Effector memory CD8-positive, alpha-beta T cell (primary cell): ENCODE results near the gene TBC1D10A.
"Not testable (repeated sequence)": the region's sequence is repeated elsewhere in the genome, so short reads cannot be mapped to it uniquely, and the experiment has no call there.

Experiments used
- ATAC-seq: fragments of 150-1000 bp; cut with Tn5 transposase; replicated peaks from 2 replicates; pipeline ENCODE4 v1.10.0; 2021; ENCODE audit warnings: mild to moderate bottlenecking, moderate library complexity
- DNase-seq, 3 experiments: peaks; one replicate each; pipeline ENCODE4 v3.0.0; 2021
- H3K27ac Mint-ChIP-seq, 2 donors: one replicate each; pipeline ENCODE4 v1.8.0; 2022; ENCODE audit warnings: mild to moderate bottlenecking in 2 of 2, mixed read lengths in 2 of 2, moderate library complexity in 2 of 2
- H3K27me3 Mint-ChIP-seq, 2 donors: one replicate each; pipeline ENCODE4 v1.8.0; 2022; ENCODE audit warnings: mixed read lengths in 2 of 2
- H3K36me3 Mint-ChIP-seq: one replicate; pipeline ENCODE4 v1.8.0; 2022; ENCODE audit warnings: mild to moderate bottlenecking, moderate library complexity, mixed read lengths; ENCODE audit not compliant: insufficient read depth
- H3K4me1 Mint-ChIP-seq, 2 donors: one replicate each; pipeline ENCODE4 v1.8.0; 2022; ENCODE audit warnings: low read depth in 2 of 2, mixed read lengths in 2 of 2
- H3K4me3 Mint-ChIP-seq, 2 donors: one replicate each; pipeline ENCODE4 v1.8.0; 2022; ENCODE audit warnings: mild to moderate bottlenecking in 2 of 2, mixed read lengths in 2 of 2, moderate library complexity in 2 of 2
- H3K9me3 Mint-ChIP-seq, 2 donors: one replicate each; pipeline ENCODE4 v1.8.0; 2022; ENCODE audit warnings: mixed read lengths in 2 of 2

The TBC1D10A gene

DNA sequence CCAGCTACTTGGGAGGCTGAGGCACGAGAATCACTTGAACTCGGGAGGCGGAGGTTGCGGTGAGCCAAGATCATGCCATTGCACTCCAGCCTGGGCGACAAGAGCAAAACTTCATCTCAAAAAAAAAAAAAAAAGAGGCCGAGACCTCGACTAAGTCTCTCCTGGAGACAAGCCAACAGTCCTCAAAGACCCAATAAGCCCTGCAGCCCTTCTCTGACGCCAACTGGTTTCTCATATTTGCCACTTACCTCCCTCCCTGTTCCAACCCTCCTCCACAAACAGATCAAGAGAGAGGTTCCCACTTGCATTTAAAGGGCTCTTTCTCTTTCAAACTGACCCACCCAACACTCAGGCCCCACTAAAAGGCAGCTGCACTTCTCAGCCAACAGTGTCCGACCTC, 11.6 kb upstream of the TBC1D10A start:
- not testable (repeated sequence) for H3K4me3 Mint-ChIP-seq, ATAC-seq, H3K27me3 Mint-ChIP-seq, H3K9me3 Mint-ChIP-seq, H3K4me1 Mint-ChIP-seq, DNase-seq
- Mint-ChIP-seq H3K36me3 (peaks cover 95% of the 10 kb centered on the region), H3K27ac (peak overlapping the region in 1 of 2 donors; percentile 59)

DNA sequence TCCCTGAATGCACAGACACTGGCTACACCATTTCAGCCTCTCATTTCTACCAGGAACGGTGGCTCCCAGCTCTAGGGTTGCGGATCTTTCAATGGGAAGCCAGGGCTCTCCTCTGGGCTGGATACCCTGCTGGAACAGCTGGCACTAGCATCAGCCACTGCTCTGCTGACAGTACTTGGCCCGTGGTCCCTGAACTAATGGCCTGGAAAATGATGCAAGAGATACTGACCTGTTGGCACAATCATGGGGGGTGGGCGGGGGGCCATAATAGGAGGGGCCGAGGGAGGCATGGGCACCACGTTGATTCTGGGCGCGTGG, 10.7 kb upstream of the TBC1D10A start:
- Mint-ChIP-seq H3K4me3 (no peak overlapping the region), H3K4me1 (no peaks in the 10 kb centered on the region), H3K27ac (peak overlapping the region in 1 of 2 donors; percentile 29), H3K36me3 (peaks cover 97% of the 10 kb centered on the region), H3K27me3 (no peaks in the 10 kb centered on the region), H3K9me3 (no peaks in the 10 kb centered on the region)
- ATAC-seq (no peak), DNase-seq (no peak)

DNA sequence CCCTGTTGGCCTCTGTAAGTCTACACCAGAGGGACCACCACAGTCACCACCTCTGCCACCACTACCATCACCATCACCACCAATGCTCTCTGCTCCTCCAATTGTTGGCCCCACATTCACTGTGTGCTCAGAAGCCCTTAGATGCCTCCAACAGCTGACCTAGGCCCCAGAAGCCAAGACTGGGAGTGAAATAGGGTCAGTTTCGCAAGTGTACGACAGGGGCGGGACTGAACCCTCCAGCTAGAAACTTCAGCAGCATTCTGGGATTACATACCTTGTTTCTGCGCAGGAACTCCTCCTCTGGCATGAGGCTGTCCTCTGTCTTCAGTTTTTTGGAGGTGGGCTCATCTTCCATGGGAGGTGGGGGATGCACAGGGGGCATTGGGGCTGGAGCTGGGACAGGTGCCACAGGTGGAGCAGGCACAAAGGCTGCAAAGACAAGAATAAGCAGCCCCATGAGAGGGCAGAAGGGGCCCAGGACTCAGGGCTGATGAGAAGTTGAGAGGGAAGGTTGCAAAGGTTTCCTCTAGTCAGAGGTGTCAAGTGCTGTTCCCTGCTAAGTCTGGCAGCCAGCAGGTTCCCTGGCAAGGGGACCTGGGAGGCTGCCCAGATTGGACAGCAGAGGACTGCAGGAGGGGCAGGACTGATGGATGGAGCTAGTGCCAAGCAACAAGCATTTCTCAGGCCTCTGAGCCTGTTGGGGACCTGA, 10.2 kb upstream of the TBC1D10A start:
- Mint-ChIP-seq H3K4me1 (no peaks in the 10 kb centered on the region), H3K4me3 (no peak overlapping the region), H3K36me3 (peaks cover 95% of the 10 kb centered on the region), H3K9me3 (no peaks in the 10 kb centered on the region), H3K27me3 (no peaks in the 10 kb centered on the region), H3K27ac (peak overlapping the region in 1 of 2 donors; percentile 29)
- no peak for DNase-seq
- no peak for ATAC-seq

DNA sequence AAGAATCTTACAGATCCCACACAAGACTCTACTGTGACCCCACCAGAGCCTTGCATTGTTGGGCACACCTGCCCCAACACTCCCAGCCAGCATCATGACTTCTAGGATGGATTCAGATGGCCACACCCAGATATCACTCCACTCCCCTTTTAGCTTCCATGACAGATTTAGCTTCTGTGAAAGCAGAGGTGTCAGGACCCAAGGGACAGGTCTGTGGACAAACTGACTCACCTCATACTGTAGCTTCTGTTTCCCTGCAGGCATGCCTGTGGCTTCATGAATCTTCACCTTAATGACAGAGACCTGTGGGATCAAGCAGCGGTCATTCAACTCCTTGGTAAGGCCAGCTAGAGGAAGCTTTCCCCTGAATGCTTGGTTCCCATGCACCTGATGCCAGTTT, 8.5 kb upstream of the TBC1D10A start:
- Mint-ChIP-seq H3K27me3 (no peaks in the 10 kb centered on the region), H3K4me1 (no peaks in the 10 kb centered on the region), H3K4me3 (no peak overlapping the region), H3K36me3 (peaks cover 91% of the 10 kb centered on the region), H3K9me3 (no peaks in the 10 kb centered on the region), H3K27ac (no peak overlapping the region)
- DNase-seq (no peak), ATAC-seq (no peak)

DNA sequence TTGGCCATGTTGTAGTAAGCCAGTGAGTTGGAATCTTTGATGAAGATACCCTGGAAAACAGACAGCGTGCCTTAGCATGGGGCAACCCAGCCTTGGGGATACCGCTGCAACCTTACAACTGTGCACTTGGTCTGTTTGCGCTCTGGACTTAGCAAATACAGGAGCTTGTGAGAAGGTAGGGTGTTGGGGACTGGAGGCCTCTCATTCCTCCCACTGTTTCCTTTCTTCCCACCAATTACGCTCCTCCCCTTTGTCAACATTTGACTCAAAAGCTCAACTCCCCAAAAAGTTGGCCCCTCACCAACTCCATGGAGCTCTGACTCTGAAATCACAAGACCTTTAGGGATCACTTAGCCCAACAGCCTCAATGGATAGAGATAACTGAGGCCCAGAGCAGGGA, 7.9 kb upstream of the TBC1D10A start:
- Mint-ChIP-seq H3K27ac (no peak overlapping the region), H3K9me3 (no peaks in the 10 kb centered on the region), H3K27me3 (no peaks in the 10 kb centered on the region), H3K4me1 (no peaks in the 10 kb centered on the region), H3K36me3 (peaks cover 88% of the 10 kb centered on the region), H3K4me3 (no peak overlapping the region)
- no peak for DNase-seq
- ATAC-seq, result no peak

DNA sequence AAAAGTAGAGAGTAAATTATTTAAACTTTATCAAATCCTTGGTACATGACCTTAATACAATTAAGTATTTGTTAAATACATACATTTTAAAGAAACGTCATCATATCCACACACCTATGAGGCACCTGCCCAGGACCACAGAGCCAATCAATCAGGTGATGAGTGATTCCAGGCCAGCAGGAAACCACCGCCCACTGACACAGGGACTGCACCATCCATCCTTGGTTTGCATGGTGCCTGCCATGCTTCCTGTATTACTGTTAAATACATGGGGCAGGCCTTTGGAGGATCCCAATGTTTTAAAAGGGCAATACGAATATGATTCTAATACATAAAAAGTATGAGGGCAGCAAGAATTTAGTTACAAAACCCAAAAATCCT, 7.0 kb upstream of the TBC1D10A start:
- DNase-seq (no peak), ATAC-seq (no peak)
- no peak overlapping the region for H3K4me3 Mint-ChIP-seq
- H3K4me1 Mint-ChIP-seq, result no peaks in the 10 kb centered on the region
- peaks cover 79% of the 10 kb centered on the region for H3K36me3 Mint-ChIP-seq
- H3K9me3 Mint-ChIP-seq, result no peaks in the 10 kb centered on the region
- H3K27me3 Mint-ChIP-seq, result no peaks in the 10 kb centered on the region
- H3K27ac Mint-ChIP-seq, result peak overlapping the region in 1 of 2 donors; percentile 17

DNA sequence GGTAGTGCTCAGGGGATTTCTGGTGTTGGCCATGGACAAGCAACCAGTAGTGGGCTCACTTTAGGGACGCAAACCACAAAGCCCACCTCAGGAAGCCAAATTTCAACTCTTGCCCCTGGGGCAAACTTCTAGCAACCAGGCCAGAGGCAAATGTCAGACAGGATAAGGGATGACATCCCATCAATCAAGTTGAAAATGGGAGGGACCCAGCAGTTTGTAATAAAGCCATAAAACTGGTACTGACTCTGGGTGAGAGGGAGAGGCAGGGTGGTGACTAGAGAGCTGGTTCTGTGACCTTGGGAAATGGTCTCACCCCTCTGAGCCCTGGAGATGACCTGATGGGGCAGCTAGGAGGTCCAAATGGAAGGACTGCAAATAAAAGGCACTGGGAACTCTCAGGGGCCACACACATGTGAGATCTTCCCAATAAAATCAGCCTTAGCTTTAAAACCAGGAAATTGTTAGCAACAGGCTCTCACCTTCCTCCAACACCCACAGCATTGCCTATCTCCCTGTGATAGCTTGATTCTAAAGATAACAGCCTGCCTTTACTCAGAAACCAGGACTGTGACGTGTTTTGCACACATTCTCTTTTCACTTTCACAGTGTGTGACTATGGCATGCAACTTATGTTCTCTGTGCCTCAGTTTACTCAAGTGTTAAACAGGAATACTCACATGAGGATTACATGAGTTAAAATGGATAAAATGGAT, 6.4 kb upstream of the TBC1D10A start:
- no peak for ATAC-seq
- Mint-ChIP-seq H3K4me1 (no peaks in the 10 kb centered on the region), H3K27me3 (no peaks in the 10 kb centered on the region), H3K27ac (peak overlapping the region; percentile 17 to 38), H3K4me3 (no peak overlapping the region), H3K9me3 (no peaks in the 10 kb centered on the region), H3K36me3 (peaks cover 73% of the 10 kb centered on the region)
- no peak for DNase-seq

DNA sequence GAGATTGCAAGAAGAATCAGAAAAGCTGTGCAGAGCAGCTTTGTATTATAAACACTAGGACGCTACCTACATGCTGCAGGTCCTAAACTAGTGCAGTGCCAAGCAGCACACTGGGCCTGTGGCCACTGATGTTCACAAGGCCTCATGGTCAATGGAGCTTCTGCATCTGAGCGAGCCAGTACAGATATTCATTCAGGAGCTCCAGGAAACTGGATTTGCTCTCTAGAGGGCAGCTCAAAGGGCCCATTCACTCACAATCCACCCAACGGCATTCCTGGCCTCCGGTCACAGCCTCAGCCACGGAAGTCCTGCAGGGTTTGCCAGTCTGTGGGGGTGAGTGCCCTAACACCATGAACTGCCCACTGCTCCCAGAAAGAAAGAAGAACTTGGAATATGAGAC, 5.8 kb upstream of the TBC1D10A start:
- peak overlapping the region in 1 of 2 donors; percentile 38 for H3K27ac Mint-ChIP-seq
- peaks cover 3 to 5% of the 10 kb centered on the region in 2 donors for H3K4me1 Mint-ChIP-seq
- DNase-seq (no peak), ATAC-seq (no peak)
- no peak overlapping the region for H3K4me3 Mint-ChIP-seq
- H3K27me3 Mint-ChIP-seq, result no peaks in the 10 kb centered on the region
- peaks cover 67% of the 10 kb centered on the region for H3K36me3 Mint-ChIP-seq
- no peaks in the 10 kb centered on the region for H3K9me3 Mint-ChIP-seq

DNA sequence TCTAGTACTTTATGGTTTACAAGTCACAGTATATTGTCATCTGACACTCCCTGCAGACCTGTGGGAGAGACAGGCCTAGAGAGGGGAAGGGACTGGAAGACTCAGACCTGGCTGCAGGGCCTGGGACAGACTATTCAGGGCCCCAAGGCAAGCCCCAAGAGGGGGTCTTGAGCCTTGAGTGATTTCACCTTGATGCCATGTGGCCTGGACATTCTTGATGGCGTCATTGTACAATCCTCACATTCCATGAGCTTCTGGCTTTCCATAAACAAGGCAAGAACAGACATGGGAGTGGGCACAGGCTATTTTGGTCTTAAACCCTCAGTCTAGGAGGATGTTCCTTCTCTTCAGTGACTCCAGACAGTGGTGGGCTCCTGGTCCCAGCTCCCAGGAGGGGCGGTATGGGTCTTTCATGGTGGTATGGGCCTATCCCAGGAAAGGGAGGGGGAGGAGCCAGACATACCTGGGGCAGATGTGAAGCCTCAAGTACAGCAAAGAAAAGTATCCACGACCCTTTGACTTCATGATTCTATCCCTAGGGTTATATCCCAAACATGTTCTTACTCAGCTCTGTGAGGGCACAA, 1.8 kb upstream of the TBC1D10A start:
- DNase-seq (no peak), ATAC-seq (no peak)
- Mint-ChIP-seq H3K27me3 (no peaks in the 10 kb centered on the region), H3K27ac (peak overlapping the region in 1 of 2 donors; percentile 90), H3K9me3 (no peaks in the 10 kb centered on the region), H3K4me1 (peaks cover 32 to 38% of the 10 kb centered on the region in 2 donors), H3K36me3 (peaks cover 36% of the 10 kb centered on the region), H3K4me3 (no peak overlapping the region)

DNA sequence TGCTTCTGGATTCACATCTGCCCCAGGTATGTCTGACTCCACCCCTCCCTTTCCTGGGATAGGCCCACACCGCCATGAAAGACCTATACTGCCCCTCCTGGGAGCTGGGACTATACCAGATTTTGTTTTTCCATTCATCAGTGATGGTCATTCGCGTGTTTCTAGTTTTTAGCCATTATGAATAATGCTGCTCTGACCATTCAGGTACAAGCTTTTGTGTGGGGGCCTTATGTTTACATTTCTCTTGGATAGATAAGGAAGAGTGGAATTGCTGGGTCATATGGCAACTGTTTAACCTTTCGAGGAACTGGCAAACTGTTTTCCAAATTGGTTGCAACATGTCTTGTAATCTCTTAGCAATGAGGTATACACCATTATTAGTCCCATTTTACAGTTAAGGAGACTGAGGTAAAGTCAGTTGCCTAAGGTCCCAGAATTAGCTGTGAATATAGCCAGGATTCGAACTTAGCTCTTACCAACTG, 1.2 kb upstream of the TBC1D10A start:
- ATAC-seq (no peak), DNase-seq (no peak)
- Mint-ChIP-seq H3K36me3 (peaks cover 33% of the 10 kb centered on the region), H3K9me3 (no peaks in the 10 kb centered on the region), H3K4me1 (peaks cover 38 to 44% of the 10 kb centered on the region in 2 donors), H3K27ac (peak overlapping the region; percentile 79 to 90), H3K27me3 (no peaks in the 10 kb centered on the region), H3K4me3 (peak overlapping the region; percentile 91 to 97)

DNA sequence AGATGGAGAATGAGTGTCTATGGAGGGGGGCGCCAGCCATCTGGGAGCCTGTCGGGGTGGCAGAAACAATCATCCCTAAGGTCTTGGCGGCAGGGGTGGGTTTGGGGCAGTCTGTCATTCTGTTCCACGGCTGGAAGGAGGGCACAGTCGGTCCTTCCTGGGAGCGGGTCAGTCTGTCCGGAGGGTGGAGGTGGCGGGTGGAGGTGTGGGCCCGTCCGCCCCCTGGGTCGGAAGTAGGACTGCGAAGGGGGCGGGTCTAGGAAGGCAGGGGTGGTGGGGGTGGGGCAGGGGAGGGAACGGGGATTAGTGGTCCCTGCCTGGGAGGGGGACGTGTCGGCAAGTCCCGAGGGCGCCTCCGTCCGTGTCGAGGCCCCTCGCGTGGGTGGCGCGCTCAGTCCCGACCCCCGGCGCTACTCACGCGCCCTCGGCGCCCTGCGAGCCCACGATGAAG, 461 bp downstream of the TBC1D10A start:
- no peak for DNase-seq
- Mint-ChIP-seq H3K27me3 (no peaks in the 10 kb centered on the region), H3K4me3 (peak overlapping the region; percentile 91 to 97), H3K4me1 (peaks cover 48 to 54% of the 10 kb centered on the region in 2 donors), H3K36me3 (peaks cover 24% of the 10 kb centered on the region), H3K27ac (peak overlapping the region; percentile 81 to 91), H3K9me3 (no peaks in the 10 kb centered on the region)
- ATAC-seq, result peak; percentile 6

DNA sequence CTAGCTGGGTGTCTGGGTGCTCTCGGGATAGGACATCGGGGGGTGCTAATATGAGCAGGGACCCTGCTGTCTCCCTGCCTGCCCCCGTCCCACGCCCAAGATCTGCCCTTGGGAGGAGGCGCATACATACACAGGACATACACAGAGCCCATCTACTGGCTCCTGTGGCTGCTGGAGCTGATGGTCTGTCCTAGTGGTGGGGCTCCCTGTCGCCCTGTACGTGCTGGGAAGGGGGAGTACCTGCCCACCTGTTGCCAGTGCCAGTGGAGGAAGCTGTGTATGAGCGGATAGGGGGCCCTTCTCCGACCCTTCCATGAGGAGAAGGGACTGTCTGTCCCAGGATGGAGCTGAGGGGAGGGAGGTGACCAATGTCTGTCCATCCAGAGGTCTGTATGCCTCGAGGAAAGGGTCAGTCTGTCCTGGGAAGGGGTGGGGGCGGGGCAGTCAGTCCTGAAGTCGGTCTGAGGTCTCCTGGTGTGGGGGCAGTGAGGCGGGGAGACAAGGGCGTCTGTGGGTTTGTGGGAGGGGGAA, 952 bp downstream of the TBC1D10A start:
- Mint-ChIP-seq H3K27ac (peak overlapping the region; percentile 81 to 91), H3K4me1 (peaks cover 53 to 59% of the 10 kb centered on the region in 2 donors), H3K27me3 (no peaks in the 10 kb centered on the region), H3K4me3 (peak overlapping the region; percentile 91 to 97), H3K36me3 (peaks cover 20% of the 10 kb centered on the region), H3K9me3 (no peaks in the 10 kb centered on the region)
- no peak for ATAC-seq
- DNase-seq, result no peak

DNA sequence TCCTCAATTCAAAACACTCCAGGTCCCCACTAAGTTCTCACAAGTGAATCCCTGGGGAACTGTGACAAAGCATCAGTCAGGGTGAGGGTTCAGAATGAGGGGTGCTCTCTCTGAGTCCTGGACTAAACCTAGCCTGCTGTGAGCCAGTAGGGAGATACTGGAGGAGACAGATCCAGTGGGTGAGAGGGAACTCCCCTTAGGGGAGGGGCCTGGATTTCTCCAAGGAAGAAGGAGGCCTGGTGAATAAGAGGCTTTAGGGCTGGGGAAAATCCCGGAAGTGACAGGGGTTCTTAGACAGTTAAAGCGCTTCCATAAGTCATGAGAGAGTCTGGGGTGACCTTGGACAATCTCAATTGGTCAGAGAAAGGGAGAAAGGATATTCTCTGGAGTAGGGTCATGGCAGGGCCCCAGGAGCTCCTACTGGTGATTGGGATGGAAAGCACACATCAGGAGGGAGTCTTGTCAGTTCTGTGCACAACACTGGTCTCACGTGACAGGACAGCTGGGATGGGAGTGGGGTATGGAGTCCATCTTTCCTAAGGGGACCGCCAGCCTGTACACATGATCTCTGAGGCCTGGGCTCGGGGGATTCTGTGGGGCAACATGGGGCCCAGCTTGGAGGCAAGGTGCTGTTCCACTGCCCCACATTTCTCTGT, 1.5 kb downstream of the TBC1D10A start:
- Mint-ChIP-seq H3K4me1 (peaks cover 56 to 65% of the 10 kb centered on the region in 2 donors), H3K36me3 (peaks cover 17% of the 10 kb centered on the region), H3K27ac (peak overlapping the region; percentile 81 to 91), H3K4me3 (peak overlapping the region; percentile 91 to 97), H3K27me3 (no peaks in the 10 kb centered on the region), H3K9me3 (no peaks in the 10 kb centered on the region)
- DNase-seq, result no peak
- no peak for ATAC-seq
